ENCODE data around the gene MDH1B.
"Not testable (repeated sequence)": the region's sequence is repeated elsewhere in the genome, so short reads cannot be mapped to it uniquely, and the experiment has no call there.

Gene MDH1B

GRCh38 chr2:206765242-206766056, at the start of gene MDH1B, which contains the start of gene FASTKD2:
Gene MDH1B (minus strand): TSS chr2:206765328. CDS start chr2:206765271, 57 bp downstream.
Gene FASTKD2 (plus strand): TSS chr2:206765606. CDS start chr2:206766694, 1,088 bp downstream.
- DNase-seq (ENCODE audit: extremely low spot score, insufficient read length, low read depth) (peak; percentile 61), FAIRE-seq (peak; percentile 91)

GRCh38 chr2:206814498-206814897, 49.4 kb upstream of the MDH1B start:
- DNase-seq (ENCODE audit: extremely low spot score, insufficient read length, low read depth) (no peak), FAIRE-seq (no peak)

GRCh38 chr2:206812471-206812870, 47.3 kb upstream of the MDH1B start:
- not testable (repeated sequence) for FAIRE-seq; DNase-seq (ENCODE audit: extremely low spot score, insufficient read length, low read depth)

- DNase-seq (ENCODE audit: extremely low spot score, insufficient read length, low read depth); FAIRE-seq: not testable (repeated sequence)
These were observed 42.5 kb upstream of the MDH1B start for GRCh38 chr2:206807624-206808023.

- DNase-seq (ENCODE audit: extremely low spot score, insufficient read length, low read depth), result no peak
These were observed 40.9 kb upstream of the MDH1B start for GRCh38 chr2:206805887-206806607.

GRCh38 chr2:206804326-206804725, 39.2 kb upstream of the MDH1B start:
- FAIRE-seq, result no peak
- DNase-seq (ENCODE audit: extremely low spot score, insufficient read length, low read depth), result no peak

More at GRCh38 chr2:206805887-206806607, 40.9 kb upstream of the MDH1B start:
- no peak for FAIRE-seq

GRCh38 chr2:206802654-206803514, 37.8 kb upstream of the MDH1B start:
- FAIRE-seq (no peak), DNase-seq (ENCODE audit: extremely low spot score, insufficient read length, low read depth) (no peak)

GRCh38 chr2:206801418-206802189, 36.5 kb upstream of the MDH1B start:
- FAIRE-seq, result no peak

GRCh38 chr2:206800506-206801417, 35.6 kb upstream of the MDH1B start:
- DNase-seq (ENCODE audit: extremely low spot score, insufficient read length, low read depth) (no peak), FAIRE-seq (peak; percentile 84)

More at GRCh38 chr2:206801418-206802189, 36.5 kb upstream of the MDH1B start:
- no peak for DNase-seq (ENCODE audit: extremely low spot score, insufficient read length, low read depth)

GRCh38 chr2:206799083-206799482, 34.0 kb upstream of the MDH1B start:
- no peak for DNase-seq (ENCODE audit: extremely low spot score, insufficient read length, low read depth)
- no peak for FAIRE-seq

GRCh38 chr2:206798000-206798399, 32.9 kb upstream of the MDH1B start:
- FAIRE-seq (peak; percentile 68), DNase-seq (ENCODE audit: extremely low spot score, insufficient read length, low read depth) (no peak)

- no peak for FAIRE-seq
These were observed 32.2 kb upstream of the MDH1B start for GRCh38 chr2:206797376-206797775.

GRCh38 chr2:206792645-206793044, 27.5 kb upstream of the MDH1B start:
- FAIRE-seq (no peak), DNase-seq (ENCODE audit: extremely low spot score, insufficient read length, low read depth) (no peak)

More at GRCh38 chr2:206797376-206797775, 32.2 kb upstream of the MDH1B start:
- DNase-seq (ENCODE audit: extremely low spot score, insufficient read length, low read depth), result no peak

- FAIRE-seq (no peak), DNase-seq (ENCODE audit: extremely low spot score, insufficient read length, low read depth) (no peak)
These were observed 25.3 kb upstream of the MDH1B start for GRCh38 chr2:206790311-206790935.

- no peak for FAIRE-seq
- no peak for DNase-seq (ENCODE audit: extremely low spot score, insufficient read length, low read depth)
These were observed 19.6 kb upstream of the MDH1B start for GRCh38 chr2:206784559-206785353.

GRCh38 chr2:206783718-206784117, 18.6 kb upstream of the MDH1B start:
- FAIRE-seq (no peak), DNase-seq (ENCODE audit: extremely low spot score, insufficient read length, low read depth) (no peak)

- FAIRE-seq, result no peak
- DNase-seq (ENCODE audit: extremely low spot score, insufficient read length, low read depth), result no peak
These were observed 15.5 kb upstream of the MDH1B start for GRCh38 chr2:206780671-206781070.

Data from GM18507 (cell line).